WERI-Rb-1 (cell line): ENCODE results near the gene PCOLCE2.

Experiments used
- DNase-seq: peaks from one replicate; pipeline ENCODE4 v3.0.0-alpha.2; 2020
- H3K27ac ChIP-seq: fragments of 250-450 bp; sonication (Bioruptor Pico); 2 replicates; pipeline ENCODE4 v1.5.1; 2020; ENCODE audit warnings: mild to moderate bottlenecking, moderate library complexity
- H3K27me3 ChIP-seq: fragments of 250-450 bp; sonication (Bioruptor Pico); 2 replicates; pipeline ENCODE4 v1.5.1; 2021; ENCODE audit warnings: mild to moderate bottlenecking, low read depth, moderate library complexity; ENCODE audit not compliant: insufficient read depth, severe bottlenecking
- H3K36me3 ChIP-seq: fragments of 250-450 bp; sonication (Bioruptor Pico); 2 replicates; pipeline ENCODE4 v1.5.1; 2020; ENCODE audit warnings: mild to moderate bottlenecking, moderate library complexity
- H3K4me3 ChIP-seq: 2 replicates; pipeline ENCODE4 v1.5.1; 2011; ENCODE audit warnings: low read depth, mild to moderate bottlenecking, control low read depth, low read length
- H3K9me3 ChIP-seq: fragments of 250-450 bp; sonication (Bioruptor Pico); 2 replicates; pipeline ENCODE4 v1.5.1; 2021; ENCODE audit warnings: mild to moderate bottlenecking, moderate library complexity; ENCODE audit not compliant: severe bottlenecking
- CTCF ChIP-seq: IDR thresholded peaks from 2 replicates; pipeline ENCODE4 v1.5.1; 2011; ENCODE audit warnings: low read depth, mild to moderate bottlenecking, control low read depth, inconsistent platforms, low read length

PCOLCE2 gene

GRCh38 chr3:142796823-142797222, 92.1 kb downstream of the PCOLCE2 start:
- DNase-seq: no peak
- H3K4me3 ChIP-seq: no peak overlapping the region
- H3K27me3 ChIP-seq: no peaks in the 10 kb centered on the region
- no peak overlapping the region for H3K27ac ChIP-seq
- no peak for TF ChIP-seq CTCF
- no peaks in the 10 kb centered on the region for H3K36me3 ChIP-seq
- no peaks in the 10 kb centered on the region for H3K9me3 ChIP-seq

- Histone ChIP-seq H3K36me3 (no peaks in the 10 kb centered on the region), H3K27ac (no peak overlapping the region), H3K27me3 (no peaks in the 10 kb centered on the region), H3K9me3 (no peaks in the 10 kb centered on the region), H3K4me3 (no peak overlapping the region)
- TF ChIP-seq CTCF: no peak
- DNase-seq: no peak
These were observed 93.6 kb downstream of the PCOLCE2 start for GRCh38 chr3:142795332-142795731.

GRCh38 chr3:142794508-142794907, 94.4 kb downstream of the PCOLCE2 start:
- no peak for TF ChIP-seq CTCF
- no peak for DNase-seq

GRCh38 chr3:142787719-142788118, 101.2 kb downstream of the PCOLCE2 start:
- Histone ChIP-seq H3K27me3 (no peaks in the 10 kb centered on the region), H3K9me3 (no peaks in the 10 kb centered on the region), H3K4me3 (no peak overlapping the region), H3K36me3 (no peaks in the 10 kb centered on the region; the same call in 1 of the 2 replicates), H3K27ac (no peak overlapping the region)
- TF ChIP-seq CTCF: no peak
- DNase-seq: no peak

More at GRCh38 chr3:142794508-142794907, 94.4 kb downstream of the PCOLCE2 start:
- no peaks in the 10 kb centered on the region for H3K9me3 ChIP-seq
- no peaks in the 10 kb centered on the region for H3K36me3 ChIP-seq
- no peaks in the 10 kb centered on the region for H3K27me3 ChIP-seq
- H3K27ac ChIP-seq: no peak overlapping the region
- no peak overlapping the region for H3K4me3 ChIP-seq

- TF ChIP-seq CTCF: no peak
- Histone ChIP-seq H3K27me3 (no peaks in the 10 kb centered on the region), H3K27ac (no peak overlapping the region), H3K36me3 (no peaks in the 10 kb centered on the region; the same call in 1 of the 2 replicates), H3K4me3 (no peak overlapping the region), H3K9me3 (no peaks in the 10 kb centered on the region)
- no peak for DNase-seq
These were observed 102.9 kb downstream of the PCOLCE2 start for GRCh38 chr3:142785996-142786395.

- TF ChIP-seq CTCF: no peak
- H3K9me3 ChIP-seq: no peaks in the 10 kb centered on the region
- H3K36me3 ChIP-seq: no peaks in the 10 kb centered on the region; the same call in 1 of the 2 replicates
These were observed 104.7 kb downstream of the PCOLCE2 start for GRCh38 chr3:142784228-142784627.

More at GRCh38 chr3:142784228-142784627, 104.7 kb downstream of the PCOLCE2 start:
- no peak for DNase-seq
- H3K4me3 ChIP-seq: no peak overlapping the region
- no peak overlapping the region for H3K27ac ChIP-seq
- H3K27me3 ChIP-seq: no peaks in the 10 kb centered on the region
